Measurements from ENCODE around the gene STAT4. TPM values are rescaled to one million over a fixed set of nuclear protein-coding genes. Genes with fewer than 3 reads are reported as not detected.
"Not testable (repeated sequence)": the region's sequence is repeated elsewhere in the genome, so short reads cannot be mapped to it uniquely, and the experiment has no call there.

STAT4 gene
- polyA plus RNA-seq, 1 of the 3 experiments (the other 2 are of a cell fraction), result 0.12 TPM

DNA sequence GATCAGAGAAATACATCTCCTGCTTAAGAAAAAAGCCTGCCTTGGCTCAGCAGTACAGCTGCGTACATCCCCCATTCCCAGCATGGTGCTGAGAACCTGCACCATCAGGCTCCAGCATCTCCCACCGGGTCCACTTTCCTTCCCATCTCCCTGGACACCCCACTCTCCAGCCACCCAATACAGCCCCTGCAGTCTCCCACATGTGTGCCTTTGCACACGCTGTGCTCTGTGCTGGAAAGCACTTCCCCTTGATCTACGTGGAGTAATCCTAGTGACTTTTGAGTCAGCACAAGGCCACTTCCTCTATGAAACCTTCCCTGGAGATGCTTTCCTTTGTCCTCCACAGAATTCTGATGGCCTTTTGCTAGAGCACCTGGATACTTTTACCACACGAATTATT lies 153.8 kb downstream of the STAT4 start:
- Histone ChIP-seq H3K79me2 (ENCODE audit: insufficient read depth) (no peaks in the 10 kb centered on the region), H3K4me3 (ENCODE audit: low read depth in 2 of 2, low read length in 1 of 2) (no peak overlapping the region), H3K9me3 (no peaks in the 10 kb centered on the region), H3K27me3 (ENCODE audit: insufficient read depth) (no peaks in the 10 kb centered on the region), H3K27ac (ENCODE audit: low read depth in 2 of 2, low read length in 1 of 2) (no peak overlapping the region), H4K20me1 (ENCODE audit: insufficient read depth) (no peaks in the 10 kb centered on the region), H3K4me1 (ENCODE audit: control insufficient read depth in 1 of 2, insufficient read depth in 2 of 2, low read depth in 1 of 2, low read length in 1 of 2) (no peaks in the 10 kb centered on the region), H3F3A (replicated peaks; ENCODE audit: insufficient read depth) (no peaks in the 10 kb centered on the region), H3K9ac (no peak overlapping the region), H2AFZ (ENCODE audit: low read depth) (no peak overlapping the region), H3K9me2 (no peaks in the 10 kb centered on the region), H3K4me2 (no peak overlapping the region), H3K36me3 (replicated peaks in 1 of 2; ENCODE audit: control insufficient read depth in 1 of 2, insufficient read depth in 2 of 2, low read length in 1 of 2) (peaks cover 84 to 90% of the 10 kb centered on the region in 2 experiments)
- TF ChIP-seq ELF1 (IDR thresholded peaks at IDR 0.05) (no peak), POLR2AphosphoS5 (IDR thresholded peaks at IDR 0.05; ENCODE audit: low read depth, low read length) (no peak), GATA2 (CRISPR knock-in tag; IDR thresholded peaks at IDR 0.05) (no peak), CHD2 (IDR thresholded peaks at IDR 0.05; ENCODE audit: low read length, partially characterized antibody) (no peak), MAX (IDR thresholded peaks at IDR 0.05; ENCODE audit: low read depth) (no peak), EZH2phosphoT487 (IDR thresholded peaks at IDR 0.05; ENCODE audit: borderline replicate concordance, low read depth) (no peak), RXRA (IDR thresholded peaks at IDR 0.05; ENCODE audit: borderline replicate concordance, low read depth) (no peak)
- TF ChIP-seq, protein P1, sequence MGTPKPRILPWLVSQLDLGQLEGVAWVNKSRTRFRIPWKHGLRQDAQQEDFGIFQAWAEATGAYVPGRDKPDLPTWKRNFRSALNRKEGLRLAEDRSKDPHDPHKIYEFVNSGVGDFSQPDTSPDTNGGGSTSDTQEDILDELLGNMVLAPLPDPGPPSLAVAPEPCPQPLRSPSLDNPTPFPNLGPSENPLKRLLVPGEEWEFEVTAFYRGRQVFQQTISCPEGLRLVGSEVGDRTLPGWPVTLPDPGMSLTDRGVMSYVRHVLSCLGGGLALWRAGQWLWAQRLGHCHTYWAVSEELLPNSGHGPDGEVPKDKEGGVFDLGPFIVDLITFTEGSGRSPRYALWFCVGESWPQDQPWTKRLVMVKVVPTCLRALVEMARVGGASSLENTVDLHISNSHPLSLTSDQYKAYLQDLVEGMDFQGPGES (IDR thresholded peaks at IDR 0.05; ENCODE audit: low read depth, low read length), result no peak
- WGBS (ENCODE audit: low lambda C conversion rate), result 86% methylated on average over 5 of the region's 5 CpGs
- POLR2A ChIA-PET, result no interaction called here
- DNase-seq, result no peak
- CTCF ChIA-PET, result interaction anchor here (0.8 to 2.0 kb wide), 8 partner anchors 8 to 33 kb away, joined by 3 to 10 read pairs (median 4); no protein-coding TSS in a partner anchor

- no peak for TF ChIP-seq SIN3A (IDR thresholded peaks at IDR 0.05; ENCODE audit: borderline replicate concordance, low read depth, low read length)
- TF ChIP-seq SMC3 (IDR thresholded peaks at IDR 0.05; ENCODE audit: low read depth, low read length), result peak; percentile 37
- TF ChIP-seq RAD21 (IDR thresholded peaks at IDR 0.05; ENCODE audit: low read length), result peak; percentile 48
- peak; percentile 69 for TF ChIP-seq CTCF (IDR thresholded peaks at IDR 0.05)
Measured at GRCh38 chr2:190996338-190996946, 154.4 kb downstream of the STAT4 start.

DNA sequence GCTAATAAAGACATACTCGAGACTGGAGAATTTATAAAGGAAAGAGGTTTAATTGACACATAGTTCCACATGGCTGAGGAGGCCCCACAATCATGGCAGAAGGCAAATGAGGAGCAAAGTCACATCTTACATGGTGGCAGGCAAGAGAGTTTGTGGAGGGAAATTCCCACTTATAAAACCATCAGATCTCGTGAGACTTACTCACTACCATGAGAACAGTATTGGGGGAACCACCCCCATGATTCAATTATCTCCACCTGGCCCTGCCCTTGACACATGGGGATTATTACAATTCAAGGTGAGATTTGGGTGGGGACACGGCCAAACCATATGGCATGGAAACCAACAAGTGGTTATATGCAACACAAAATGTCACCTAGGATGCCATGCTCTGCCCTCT lies 155.5 kb downstream of the STAT4 start:
- H3K4me3 ChIP-seq (ENCODE audit: low read depth in 2 of 2, low read length in 1 of 2), result not testable (repeated sequence)
- CTCF ChIA-PET, result interaction anchor here (2.0 kb wide), 1 partner anchor 8 kb away, joined by 10 read pairs; no protein-coding TSS in a partner anchor

More at GRCh38 chr2:190996338-190996946, 154.4 kb downstream of the STAT4 start:
- no peak overlapping the region for H3K9ac ChIP-seq
- H3K27me3 ChIP-seq (ENCODE audit: insufficient read depth), result no peaks in the 10 kb centered on the region
- peaks cover 86 to 90% of the 10 kb centered on the region in 2 experiments for H3K36me3 ChIP-seq (replicated peaks in 1 of 2; ENCODE audit: control insufficient read depth in 1 of 2, insufficient read depth in 2 of 2, low read length in 1 of 2)
- no peaks in the 10 kb centered on the region for H3K4me1 ChIP-seq (ENCODE audit: control insufficient read depth in 1 of 2, insufficient read depth in 2 of 2, low read depth in 1 of 2, low read length in 1 of 2)
- H3K9me3 ChIP-seq, result no peaks in the 10 kb centered on the region
- no peak overlapping the region for H2AFZ ChIP-seq (ENCODE audit: low read depth)
- no peaks in the 10 kb centered on the region for H3K79me2 ChIP-seq (ENCODE audit: insufficient read depth)
- no peaks in the 10 kb centered on the region for H3F3A ChIP-seq (replicated peaks; ENCODE audit: insufficient read depth)
- ChIA-PET CTCF (interaction anchor here (0.6 to 2.0 kb wide), 11 partner anchors 9 to 37 kb away, joined by 3 to 10 read pairs (median 4); no protein-coding TSS in a partner anchor), POLR2A (no interaction called here)
- H3K4me2 ChIP-seq, result no peak overlapping the region
- DNase-seq, result peak; percentile 66
- no peak overlapping the region for H3K27ac ChIP-seq (ENCODE audit: low read depth in 2 of 2, low read length in 1 of 2)
- H3K9me2 ChIP-seq, result no peaks in the 10 kb centered on the region
- no peaks in the 10 kb centered on the region for H4K20me1 ChIP-seq (ENCODE audit: insufficient read depth)
- no peak overlapping the region for H3K4me3 ChIP-seq (ENCODE audit: low read depth in 2 of 2, low read length in 1 of 2)
- WGBS (ENCODE audit: low lambda C conversion rate), result 97% methylated on average over 5 of the region's 5 CpGs

More for the DNA sequence above, 155.5 kb downstream of the STAT4 start:
- peaks cover 87 to 91% of the 10 kb centered on the region in 2 experiments for H3K36me3 ChIP-seq (replicated peaks in 1 of 2; ENCODE audit: control insufficient read depth in 1 of 2, insufficient read depth in 2 of 2, low read length in 1 of 2)
- H3K79me2 ChIP-seq (ENCODE audit: insufficient read depth); H3K9me2 ChIP-seq; H3F3A ChIP-seq (replicated peaks; ENCODE audit: insufficient read depth); H2AFZ ChIP-seq (ENCODE audit: low read depth); DNase-seq; H3K27me3 ChIP-seq (ENCODE audit: insufficient read depth); H3K9me3 ChIP-seq; H4K20me1 ChIP-seq (ENCODE audit: insufficient read depth); H3K4me1 ChIP-seq (ENCODE audit: control insufficient read depth in 1 of 2, insufficient read depth in 2 of 2, low read depth in 1 of 2, low read length in 1 of 2); H3K9ac ChIP-seq; H3K27ac ChIP-seq (ENCODE audit: low read depth in 2 of 2, low read length in 1 of 2); POLR2A ChIA-PET; H3K4me2 ChIP-seq: not testable (repeated sequence)
- WGBS (ENCODE audit: low lambda C conversion rate), result 98% methylated on average over 3 of the region's 3 CpGs
